Body of pancreas (tissue), 4 donors: ENCODE data around the gene TNFAIP8.

Experiments used
- CTCF ChIP-seq, 7 experiments: fragments of 450-650 bp in 4 of 7; fragments of 200-600 bp in 3 of 7; sonication (generic) in 3 of 7; IDR thresholded peaks; one replicate each; pipeline ENCODE4 v1.5.1; 2016 to 2019; ENCODE audit warnings: antibody characterized with exemption in 7 of 7
- POLR2A ChIP-seq, 3 donors: fragments of 450-650 bp; IDR thresholded peaks; one replicate each; pipeline ENCODE4 v1.6.1; 2016; ENCODE audit warnings: antibody characterized with exemption in 3 of 3, mild to moderate bottlenecking in 2 of 3

GRCh38 chr5:119361594-119362125, 5.8 kb downstream of the TNFAIP8 start:
- TF ChIP-seq CTCF (IDR thresholded peaks at IDR 0.05) (no peak), POLR2A (IDR thresholded peaks at IDR 0.05) (no peak)
